Smooth muscle cell (in vitro differentiated cells): Measurements from ENCODE around the gene LHFPL6. TPM values are rescaled to one million over a fixed set of nuclear protein-coding genes. Genes with fewer than 3 reads are reported as not detected.

Source experiments
- DNase-seq: peaks from one replicate; lab custom pipeline; 2025; ENCODE audit not compliant: unreplicated experiment; lab: John Stamatoyannopoulos, UW
- H2AFZ ChIP-seq: fragments of 200-600 bp; sonication (generic); 2 replicates; pipeline ENCODE4 v1.6.0; 2016; ENCODE audit warnings: antibody characterized with exemption, low read depth, mild to moderate bottlenecking
- H3F3A ChIP-seq: fragments of 200-600 bp; sonication (generic); 2 replicates; pipeline ENCODE4 v1.6.0; 2017; ENCODE audit warnings: antibody characterized with exemption, low read depth
- H3K27ac ChIP-seq: fragments of 200-600 bp; sonication (generic); 2 replicates; pipeline ENCODE4 v1.5.1; 2016; ENCODE audit warnings: low read depth, mild to moderate bottlenecking
- H3K27me3 ChIP-seq: fragments of 200-600 bp; sonication (generic); 2 replicates; pipeline ENCODE4 v1.6.1; 2016; ENCODE audit warnings: low read depth, mild to moderate bottlenecking
- H3K36me3 ChIP-seq: fragments of 200-600 bp; sonication (generic); 2 replicates; pipeline ENCODE4 v1.5.1; 2016; ENCODE audit warnings: low read depth
- H3K4me1 ChIP-seq: fragments of 200-600 bp; sonication (generic); 2 replicates; pipeline ENCODE4 v1.5.1; 2016; ENCODE audit warnings: low read depth
- H3K4me2 ChIP-seq: fragments of 200-600 bp; sonication (generic); 2 replicates; pipeline ENCODE4 v1.6.0; 2016; ENCODE audit warnings: mild to moderate bottlenecking
- H3K4me3 ChIP-seq: fragments of 200-600 bp; sonication (generic); 2 replicates; pipeline ENCODE4 v1.5.1; 2016; ENCODE audit warnings: mild to moderate bottlenecking
- H3K79me2 ChIP-seq: fragments of 200-600 bp; sonication (generic); 2 replicates; pipeline ENCODE4 v1.6.0; 2016; ENCODE audit warnings: low read depth, mild to moderate bottlenecking
- H3K9ac ChIP-seq: fragments of 200-600 bp; sonication (generic); 2 replicates; pipeline ENCODE4 v1.6.0; 2016; ENCODE audit warnings: low read depth
- H3K9me3 ChIP-seq: fragments of 200-600 bp; sonication (generic); replicated peaks from 2 replicates; pipeline ENCODE4 v1.5.1; 2016; ENCODE audit warnings: low read depth
- H4K20me1 ChIP-seq: fragments of 200-600 bp; sonication (generic); 2 replicates; pipeline ENCODE4 v1.6.0; 2016; ENCODE audit warnings: low read depth
- CTCF ChIP-seq: fragments of 200-600 bp; sonication (generic); IDR thresholded peaks from 2 replicates; pipeline ENCODE4 v1.5.1; 2017; ENCODE audit warnings: borderline replicate concordance, mild to moderate bottlenecking, antibody characterized with exemption; ENCODE audit not compliant: insufficient read depth, poor library complexity, severe bottlenecking
- WGBS: methylation state at CpG from one replicate; pipeline ENCODE4 v1.1.7; 2016; ENCODE audit warnings: low lambda C conversion rate; 5-methylcytosine and 5-hydroxymethylcytosine counted together
- polyA plus RNA-seq: library from polyadenylated mRNA; unstranded; fragments of >200 nt; fragmentation: Nextera tagmentation; extraction: Ambion mirVana; gene quantifications from 2 replicates; pipeline ENCODE4 v1.2.1, GENCODE V29; 2016
- total RNA-seq: library from RNA; depleted of rRNA; stranded (reverse); fragments of >200 nt; gene quantifications from 2 replicates; pipeline ENCODE4 v1.2.3, GENCODE V29; 2014

The LHFPL6 gene
- total and polyA plus RNA-seq, 2 experiments from 2014 or later = 24.7 to 43.6 TPM

- Histone ChIP-seq H4K20me1 (no peaks in the 10 kb centered on the region), H2AFZ (no peak overlapping the region), H3K9me3 (no peaks in the 10 kb centered on the region), H3K4me2 (no peak overlapping the region), H3K36me3 (no peaks in the 10 kb centered on the region), H3K4me3 (no peak overlapping the region), H3K27me3 (no peaks in the 10 kb centered on the region), H3F3A (no peaks in the 10 kb centered on the region), H3K4me1 (peaks cover 5% of the 10 kb centered on the region), H3K27ac (no peak overlapping the region), H3K9ac (no peak overlapping the region), H3K79me2 (no peaks in the 10 kb centered on the region)
- no peak for TF ChIP-seq CTCF
- 100% methylated on average over 2 of the region's 2 CpGs for WGBS
- no peak for DNase-seq
Observed at GRCh38 chr13:39444866-39445265, 158.1 kb downstream of the LHFPL6 start.

- Histone ChIP-seq H3K27ac (no peak overlapping the region), H4K20me1 (no peaks in the 10 kb centered on the region)
Observed at GRCh38 chr13:39433651-39434050, 169.3 kb downstream of the LHFPL6 start.

DNA sequence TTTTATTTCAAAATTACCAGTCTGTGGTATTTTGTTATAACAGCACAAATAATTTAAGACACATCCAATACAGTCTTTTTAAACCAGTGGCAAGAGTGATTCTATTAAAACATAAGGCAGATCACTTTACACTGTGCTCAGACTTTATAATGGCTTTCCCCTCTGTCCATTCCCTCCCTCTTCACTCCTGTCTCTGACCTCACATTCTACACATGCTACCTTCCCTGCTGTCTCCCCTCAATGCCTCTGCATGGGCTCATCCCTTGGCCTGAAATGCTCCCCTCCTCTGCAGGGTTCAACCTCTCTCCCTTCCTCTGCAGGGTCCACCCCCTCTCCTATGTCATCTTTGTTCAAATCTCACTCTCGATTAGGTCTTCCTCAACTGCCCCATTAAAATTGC is 170.8 kb downstream of the LHFPL6 start:
- no peaks in the 10 kb centered on the region for H3F3A ChIP-seq
- no peak for DNase-seq
- TF ChIP-seq CTCF = no peak
- H3K4me3 ChIP-seq = no peak overlapping the region
- no peaks in the 10 kb centered on the region for H3K9me3 ChIP-seq
- H2AFZ ChIP-seq = no peak overlapping the region
- no peaks in the 10 kb centered on the region for H3K36me3 ChIP-seq
- no peaks in the 10 kb centered on the region for H3K79me2 ChIP-seq
- H3K27ac ChIP-seq = no peak overlapping the region
- H3K9ac ChIP-seq = no peak overlapping the region
- peaks cover 3% of the 10 kb centered on the region for H3K4me1 ChIP-seq
- WGBS = 94% methylated on average over 1 of the region's 1 CpG
- no peaks in the 10 kb centered on the region for H4K20me1 ChIP-seq
- no peaks in the 10 kb centered on the region for H3K27me3 ChIP-seq
- no peak overlapping the region for H3K4me2 ChIP-seq

More at GRCh38 chr13:39433651-39434050, 169.3 kb downstream of the LHFPL6 start:
- H3K9ac ChIP-seq = no peak overlapping the region
- 96% methylated on average over 1 of the region's 1 CpG for WGBS
- H2AFZ ChIP-seq = no peak overlapping the region
- H3K9me3 ChIP-seq = no peaks in the 10 kb centered on the region
- peaks cover 3% of the 10 kb centered on the region for H3K4me1 ChIP-seq
- no peak for TF ChIP-seq CTCF
- no peak overlapping the region for H3K4me3 ChIP-seq
- H3K4me2 ChIP-seq = no peak overlapping the region
- H3F3A ChIP-seq = no peaks in the 10 kb centered on the region
- no peaks in the 10 kb centered on the region for H3K36me3 ChIP-seq
- no peaks in the 10 kb centered on the region for H3K27me3 ChIP-seq
- DNase-seq = no peak
- no peaks in the 10 kb centered on the region for H3K79me2 ChIP-seq

DNA sequence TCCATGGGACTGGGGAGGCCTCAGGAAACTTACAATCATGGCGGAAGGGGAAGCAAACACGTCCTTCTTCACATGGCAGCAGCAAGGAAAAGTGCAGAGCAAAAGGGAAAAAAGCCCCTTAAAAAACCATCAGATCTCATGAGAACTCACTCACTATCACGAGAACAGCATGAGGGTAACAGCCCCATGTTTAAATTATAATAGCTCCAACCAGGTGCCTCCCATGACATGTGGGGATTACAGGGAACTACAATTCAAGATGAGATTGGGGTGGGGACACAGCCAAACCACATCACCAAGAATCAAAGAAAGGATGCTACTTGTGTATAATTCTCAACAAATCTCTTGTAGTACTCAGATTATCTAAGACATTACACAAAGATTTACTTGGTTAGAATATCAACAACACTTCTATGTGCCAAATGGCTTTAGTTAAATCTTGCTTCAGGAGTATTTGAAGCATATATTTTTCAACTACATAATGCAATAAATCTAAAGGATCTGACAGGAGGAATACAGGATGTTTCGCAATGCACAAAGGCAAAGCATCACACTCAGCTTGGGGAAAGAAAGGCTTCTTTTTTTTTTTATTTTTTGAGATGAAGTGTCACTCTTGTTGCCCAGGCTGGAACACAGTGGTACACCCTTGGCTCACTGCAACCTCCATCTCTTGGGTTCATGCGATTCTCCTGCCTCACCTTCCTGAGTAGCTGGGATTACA is 180.0 kb downstream of the LHFPL6 start:
- no peak overlapping the region for H3K4me2 ChIP-seq
- H3K9me3 ChIP-seq = no peaks in the 10 kb centered on the region
- WGBS = over 99% methylated on average over 5 of the region's 5 CpGs
- TF ChIP-seq CTCF = no peak
- H3K79me2 ChIP-seq = no peaks in the 10 kb centered on the region
- H2AFZ ChIP-seq = no peak overlapping the region
- no peak overlapping the region for H3K4me3 ChIP-seq
- peaks cover 16% of the 10 kb centered on the region for H3K4me1 ChIP-seq
- H3K36me3 ChIP-seq = no peaks in the 10 kb centered on the region
- no peak overlapping the region for H3K9ac ChIP-seq
- H3K27me3 ChIP-seq = no peaks in the 10 kb centered on the region
- no peaks in the 10 kb centered on the region for H4K20me1 ChIP-seq
- no peak overlapping the region for H3K27ac ChIP-seq
- peaks cover 4% of the 10 kb centered on the region for H3F3A ChIP-seq
- DNase-seq = no peak
